ENCODE results near the gene NUCB2. TPM values are rescaled to one million over a fixed set of nuclear protein-coding genes. Genes with fewer than 3 reads are reported as not detected.

The NUCB2 gene
- total RNA-seq, 1 donor from 2014 or later, result 58.0 TPM

DNA sequence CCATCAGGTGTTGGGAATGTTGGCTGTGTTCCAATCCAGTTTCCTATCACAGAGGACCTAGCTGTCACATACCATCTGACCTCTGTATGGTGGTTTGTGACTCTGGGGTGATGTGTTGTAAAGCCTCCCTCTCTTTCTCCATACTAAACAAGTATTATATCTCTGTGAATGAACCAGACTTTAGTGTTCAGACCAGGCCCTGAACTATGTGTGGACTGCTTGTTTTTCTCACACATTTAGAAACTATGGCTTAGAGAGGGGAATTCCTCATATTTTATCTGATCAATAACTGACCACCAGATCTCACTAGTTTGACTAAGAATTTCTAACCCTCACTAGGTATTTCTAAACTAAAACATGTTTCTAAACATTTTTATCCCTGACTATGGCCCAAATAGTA is 92.6 kb downstream of the NUCB2 start:
- H3K9me3 Mint-ChIP-seq, result peaks cover 30% of the 10 kb centered on the region
- H3K4me3 Mint-ChIP-seq, result no peak overlapping the region
- H3K4me1 Mint-ChIP-seq (ENCODE audit: unreplicated experiment), result no peaks in the 10 kb centered on the region
- no peak for DNase-seq (ENCODE audit: extremely low spot score, unreplicated experiment)
- TF ChIP-seq, protein P1, sequence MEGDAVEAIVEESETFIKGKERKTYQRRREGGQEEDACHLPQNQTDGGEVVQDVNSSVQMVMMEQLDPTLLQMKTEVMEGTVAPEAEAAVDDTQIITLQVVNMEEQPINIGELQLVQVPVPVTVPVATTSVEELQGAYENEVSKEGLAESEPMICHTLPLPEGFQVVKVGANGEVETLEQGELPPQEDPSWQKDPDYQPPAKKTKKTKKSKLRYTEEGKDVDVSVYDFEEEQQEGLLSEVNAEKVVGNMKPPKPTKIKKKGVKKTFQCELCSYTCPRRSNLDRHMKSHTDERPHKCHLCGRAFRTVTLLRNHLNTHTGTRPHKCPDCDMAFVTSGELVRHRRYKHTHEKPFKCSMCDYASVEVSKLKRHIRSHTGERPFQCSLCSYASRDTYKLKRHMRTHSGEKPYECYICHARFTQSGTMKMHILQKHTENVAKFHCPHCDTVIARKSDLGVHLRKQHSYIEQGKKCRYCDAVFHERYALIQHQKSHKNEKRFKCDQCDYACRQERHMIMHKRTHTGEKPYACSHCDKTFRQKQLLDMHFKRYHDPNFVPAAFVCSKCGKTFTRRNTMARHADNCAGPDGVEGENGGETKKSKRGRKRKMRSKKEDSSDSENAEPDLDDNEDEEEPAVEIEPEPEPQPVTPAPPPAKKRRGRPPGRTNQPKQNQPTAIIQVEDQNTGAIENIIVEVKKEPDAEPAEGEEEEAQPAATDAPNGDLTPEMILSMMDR (conservative IDR thresholded peaks at IDR 0.05), result no peak
- H3K27ac Mint-ChIP-seq, result no peak overlapping the region
- no peaks in the 10 kb centered on the region for H3K27me3 Mint-ChIP-seq
- H3K36me3 Mint-ChIP-seq, result peaks cover 48% of the 10 kb centered on the region

DNA sequence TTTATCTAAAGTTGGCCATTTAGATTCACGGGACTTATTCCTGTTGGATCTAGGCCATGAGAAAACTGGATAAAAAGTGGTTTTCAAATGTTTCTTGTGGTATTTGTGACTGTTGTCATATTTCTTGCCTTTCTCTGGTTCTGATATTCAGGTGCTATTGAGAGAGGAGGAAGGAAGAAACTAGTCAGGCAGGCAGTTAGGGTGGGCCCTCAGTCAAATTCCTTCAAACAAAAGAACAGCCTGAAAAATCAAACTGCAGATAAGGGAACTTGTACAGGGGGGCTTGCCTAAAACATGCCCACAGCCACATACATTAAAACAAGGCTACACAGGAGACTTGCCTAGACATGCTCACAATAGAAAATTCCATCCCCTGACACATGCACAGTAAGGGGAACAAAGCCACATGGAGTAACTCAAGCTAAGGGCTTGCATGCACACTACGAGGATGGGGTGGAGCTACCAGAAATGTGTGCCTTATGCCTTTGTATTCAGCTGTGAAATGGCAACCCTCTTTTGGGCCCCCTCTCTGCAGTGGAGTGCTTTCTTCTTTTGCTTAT is 93.2 kb downstream of the NUCB2 start:
- H3K9me3 Mint-ChIP-seq, result peaks cover 30% of the 10 kb centered on the region
- H3K27ac Mint-ChIP-seq, result no peak overlapping the region
- TF ChIP-seq, protein P1 (conservative IDR thresholded peaks at IDR 0.05), result no peak
- DNase-seq (ENCODE audit: extremely low spot score, unreplicated experiment), result no peak
- no peaks in the 10 kb centered on the region for H3K4me1 Mint-ChIP-seq (ENCODE audit: unreplicated experiment)
- no peaks in the 10 kb centered on the region for H3K27me3 Mint-ChIP-seq
- H3K4me3 Mint-ChIP-seq, result no peak overlapping the region
- H3K36me3 Mint-ChIP-seq, result peaks cover 52% of the 10 kb centered on the region

DNA sequence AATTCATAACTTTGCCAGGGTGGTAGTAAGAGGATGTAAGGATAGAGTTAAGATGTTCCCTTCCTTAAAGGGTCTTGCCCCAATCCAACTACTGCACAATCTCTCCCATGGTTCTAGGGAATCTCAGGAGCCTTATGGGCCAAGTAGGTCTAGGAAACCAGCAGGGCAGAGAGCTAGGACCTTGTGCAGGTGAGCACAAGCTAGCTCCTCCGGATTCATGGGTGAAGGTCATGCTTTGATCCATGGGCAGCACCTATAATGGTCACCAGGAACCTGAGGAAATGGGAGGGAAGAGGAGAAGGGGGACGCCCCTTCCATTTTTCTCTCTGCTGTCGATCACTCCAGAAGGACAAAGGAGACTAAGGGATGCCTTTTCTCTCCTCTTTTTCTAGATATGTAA is 95.1 kb downstream of the NUCB2 start:
- TF ChIP-seq, protein P1 (conservative IDR thresholded peaks at IDR 0.05), result no peak
- H3K4me3 Mint-ChIP-seq, result no peak overlapping the region
- DNase-seq (ENCODE audit: extremely low spot score, unreplicated experiment), result no peak
- no peak overlapping the region for H3K27ac Mint-ChIP-seq
- H3K9me3 Mint-ChIP-seq, result peaks cover 30% of the 10 kb centered on the region
- peaks cover 58% of the 10 kb centered on the region for H3K36me3 Mint-ChIP-seq
- H3K4me1 Mint-ChIP-seq (ENCODE audit: unreplicated experiment), result no peaks in the 10 kb centered on the region
- no peaks in the 10 kb centered on the region for H3K27me3 Mint-ChIP-seq

DNA sequence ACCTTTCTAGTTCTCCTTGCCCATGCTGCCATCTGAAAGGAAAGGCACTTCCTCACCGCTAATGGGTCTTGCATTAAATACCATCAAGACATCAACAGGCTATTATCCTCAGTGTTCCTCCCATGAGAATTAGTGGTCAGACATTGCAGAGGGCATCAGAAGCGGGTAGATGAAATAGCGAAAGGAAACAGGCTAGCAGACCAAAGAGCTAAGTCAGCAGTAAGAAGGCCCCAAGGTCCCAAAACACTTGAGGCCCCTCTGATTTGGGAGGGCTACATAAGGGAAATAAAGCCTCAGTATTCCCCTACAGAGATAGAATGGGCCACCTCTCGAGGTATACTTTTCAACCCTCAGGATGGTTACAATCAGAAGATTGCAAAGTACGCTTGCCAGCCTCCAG is 99.0 kb downstream of the NUCB2 start:
- H3K4me1 Mint-ChIP-seq (ENCODE audit: unreplicated experiment), result no peaks in the 10 kb centered on the region
- no peak overlapping the region for H3K4me3 Mint-ChIP-seq
- no peaks in the 10 kb centered on the region for H3K27me3 Mint-ChIP-seq
- TF ChIP-seq, protein P1 (conservative IDR thresholded peaks at IDR 0.05), result no peak
- H3K27ac Mint-ChIP-seq, result no peak overlapping the region
- no peak for DNase-seq (ENCODE audit: extremely low spot score, unreplicated experiment)
- peaks cover 53% of the 10 kb centered on the region for H3K36me3 Mint-ChIP-seq
- H3K9me3 Mint-ChIP-seq, result peaks cover 17% of the 10 kb centered on the region

DNA sequence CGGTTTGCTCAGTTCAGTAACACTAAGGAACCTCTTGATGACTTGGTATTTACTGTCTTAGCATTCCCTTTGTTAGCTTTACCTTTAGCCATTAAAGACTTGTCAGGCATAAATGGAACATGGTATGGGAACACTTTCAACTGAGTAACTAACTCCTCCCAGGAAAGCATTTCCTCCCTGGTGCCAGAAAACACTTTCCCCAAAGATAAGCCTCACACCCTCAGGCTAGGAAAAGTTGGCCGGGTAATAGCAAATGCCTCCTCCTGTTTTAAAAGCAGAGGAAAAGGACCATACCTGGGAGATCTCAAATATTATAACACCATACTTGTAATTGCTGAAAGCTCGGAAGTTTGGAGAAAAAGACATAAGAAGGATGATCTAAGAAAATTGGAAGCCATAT is 100.0 kb downstream of the NUCB2 start:
- no peak for DNase-seq (ENCODE audit: extremely low spot score, unreplicated experiment)
- TF ChIP-seq, protein P1 (conservative IDR thresholded peaks at IDR 0.05), result no peak

DNA sequence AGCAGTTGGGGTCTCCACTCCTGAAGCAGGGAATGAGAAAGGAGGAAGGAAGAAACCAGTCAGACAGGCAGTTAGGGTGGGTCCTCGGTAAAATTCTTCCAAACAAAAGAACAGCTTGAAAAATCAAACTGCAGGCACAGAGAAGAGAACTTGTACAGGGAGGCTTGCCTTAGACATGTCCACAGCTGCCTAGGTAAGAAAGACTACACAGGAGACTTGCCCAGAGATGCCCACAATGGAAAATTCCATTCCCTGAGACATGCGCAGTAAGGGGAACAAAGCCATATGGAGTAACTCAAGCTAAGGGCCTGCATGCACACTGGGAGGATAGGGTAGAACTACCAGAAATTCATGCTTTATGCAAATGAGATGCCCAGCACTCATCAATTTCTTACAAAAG is 102.1 kb downstream of the NUCB2 start:
- Mint-ChIP-seq H3K4me3 (no peak overlapping the region), H3K9me3 (no peaks in the 10 kb centered on the region), H3K4me1 (ENCODE audit: unreplicated experiment) (no peaks in the 10 kb centered on the region), H3K27me3 (no peaks in the 10 kb centered on the region), H3K27ac (peak overlapping the region; percentile 80), H3K36me3 (peaks cover 26% of the 10 kb centered on the region)
- no peak for DNase-seq (ENCODE audit: extremely low spot score, unreplicated experiment)
- TF ChIP-seq, protein P1 (conservative IDR thresholded peaks at IDR 0.05), result no peak

More for the DNA sequence above, 100.0 kb downstream of the NUCB2 start:
- H3K27me3 Mint-ChIP-seq, result no peaks in the 10 kb centered on the region
- H3K9me3 Mint-ChIP-seq, result peaks cover 8% of the 10 kb centered on the region
- H3K36me3 Mint-ChIP-seq, result peaks cover 43% of the 10 kb centered on the region
- no peak overlapping the region for H3K4me3 Mint-ChIP-seq
- no peaks in the 10 kb centered on the region for H3K4me1 Mint-ChIP-seq (ENCODE audit: unreplicated experiment)
- no peak overlapping the region for H3K27ac Mint-ChIP-seq

All from type B pancreatic cell (in vitro differentiated cells).